Ovary (tissue), 9 donors: ENCODE data around the gene NHS. TPM values are rescaled to one million over a fixed set of nuclear protein-coding genes. Genes with fewer than 3 reads are reported as not detected.
A peak's percentile ranks its signal among the peaks of the same experiment; 100 is the strongest.

Experiments used
- DNase-seq, 5 donors: peaks; one replicate each; pipeline ENCODE4 v3.0.0-alpha.2; 2019 to 2020
- H3K27ac ChIP-seq, 2 donors: fragments of 200-600 bp; one replicate each; pipeline versions ENCODE4 v1.5.1 to v1.8.0; 2019 to 2022
- H3K27me3 ChIP-seq: fragments of 200-600 bp; one replicate; pipeline ENCODE4 v1.8.0; 2022
- H3K36me3 ChIP-seq: fragments of 200-600 bp; sonication (generic); one replicate; pipeline ENCODE4 v1.5.1; 2019
- H3K4me1 ChIP-seq: one replicate; pipeline ENCODE4 v1.8.1; 2013; ENCODE audit warnings: mild to moderate bottlenecking, moderate library complexity; ENCODE audit not compliant: insufficient read depth
- H3K4me3 ChIP-seq: fragments of 200-600 bp; sonication (generic); one replicate; pipeline ENCODE4 v1.5.1; 2017
- H3K9me3 ChIP-seq, 2 donors: fragments of 200-600 bp in 1 of 2; sonication (generic) in 1 of 2; one replicate each; pipeline versions ENCODE4 v1.5.1 to v1.8.1; 2013 to 2019; ENCODE audit warnings: mild to moderate bottlenecking in 1 of 2, moderate library complexity in 1 of 2
- CTCF ChIP-seq, 3 donors: fragments of 450-650 bp in 2 of 3; fragments of 200-600 bp in 1 of 3; IDR thresholded peaks; one replicate each; pipeline versions ENCODE4 v1.5.1 to v1.8.0; 2016 to 2022; ENCODE audit warnings: antibody characterized with exemption in 3 of 3, mild to moderate bottlenecking in 1 of 3
- EP300 ChIP-seq: sonication (generic); formaldehyde crosslinking; IDR thresholded peaks from one replicate; pipeline ENCODE4 v1.6.1; 2017; ENCODE audit warnings: antibody characterized with exemption
- POLR2A ChIP-seq: fragments of 450-650 bp; IDR thresholded peaks from one replicate; pipeline ENCODE4 v1.6.1; 2017; ENCODE audit warnings: antibody characterized with exemption, mild to moderate bottlenecking, moderate library complexity
- WGBS, 3 donors: extraction: QIAGEN DNeasy Blood & Tissue Kit in 1 of 3; methylation state at CpG; one replicate each; pipeline versions ENCODE4 v1.1.5 to v1.1.7; 2013 to 2017; 5-methylcytosine and 5-hydroxymethylcytosine counted together
- intact Hi-C, 4 donors: fragments of 100-400 bp; cut with DNase I; formaldehyde crosslinking; loops; one replicate each; pipeline versions ENCODE4 v1.11.0 to v1.15.1; 2022 to 2023
- polyA plus RNA-seq, 2 donors: library from polyadenylated mRNA; stranded (reverse); fragments of 200-250 nt in 1 of 2; fragments of 350-450 nt in 1 of 2; fragmentation: Illumina TruSeq in 1 of 2; extraction: RNeasy Lipid Tissue Mini Kit (QIAGEN cat#74804) in 1 of 2; gene quantifications; one replicate each; pipeline ENCODE4 v1.2.3, GENCODE V29; 2013 to 2014
- total RNA-seq, 7 donors: library from RNA; depleted of rRNA in 2 of 7; stranded (reverse); fragments of >200 nt in 2 of 7; fragmentation: NEBNext Ultra II Directional in 3 of 7; extraction: Animal tissue kit (Norgen Biotek cat#: 25700) in 3 of 7; gene quantifications; one replicate each; pipeline versions ENCODE4 v1.1.0 to v1.2.4, GENCODE V29; 2016 to 2023
- donor health status: DM: no; HTN: no; CAD: no; lungs with moderate emphysema.
- donor health status: DM: no; HTN: no; CAD: no.
- donor health status: Bipolar disorder and iron deficiency.
- donor health status: DM: yes; HTN: yes; CAD: no.
- donor health status: DM: no; HTN: no; CAD: no.
- donor health status: DM: yes; HTN: yes; CAD: no.

NHS gene
- total and polyA plus RNA-seq, 9 donors: 2.3 to 9.5 (median 6.7) TPM

GRCh38 chrX:17655211-17656034 is 280.4 kb downstream of the NHS start:
- H3K27ac ChIP-seq: no peak overlapping the region
- H3K4me3 ChIP-seq: peak overlapping the region; percentile 20
- TF ChIP-seq POLR2A (no peak), EP300 (no peak), CTCF (IDR thresholded peaks at IDR 0.05) (no peak)
- H3K36me3 ChIP-seq: no peaks in the 10 kb centered on the region
- DNase-seq: no peak
- 29 to 45% (median 35%) methylated on average over 48 of the region's 48 CpGs for WGBS, 3 donors
- H3K9me3 ChIP-seq: no peaks in the 10 kb centered on the region
- H3K4me1 ChIP-seq: peaks cover 4% of the 10 kb centered on the region
- intact Hi-C loops: no loop called here
- no peaks in the 10 kb centered on the region for H3K27me3 ChIP-seq

GRCh38 chrX:17656035-17656418 is 281.0 kb downstream of the NHS start:
- Histone ChIP-seq H3K36me3 (no peaks in the 10 kb centered on the region), H3K27ac (no peak overlapping the region), H3K4me3 (peak overlapping the region; percentile 20), H3K27me3 (no peaks in the 10 kb centered on the region), H3K4me1 (peaks cover 4% of the 10 kb centered on the region), H3K9me3 (no peaks in the 10 kb centered on the region)
- TF ChIP-seq CTCF (IDR thresholded peaks at IDR 0.05): no peak
- TF ChIP-seq POLR2A: no peak
- no peak for TF ChIP-seq EP300
- DNase-seq: peak in 3 of 5 donors; percentile 12 to 45 (median 18)
- intact Hi-C loops: no loop called here
- 28 to 36% (median 33%) methylated on average over 34 to 36 of the region's 36 CpGs for WGBS, 3 donors

GRCh38 chrX:17656556-17656955 is 281.6 kb downstream of the NHS start:
- DNase-seq: no peak
- Histone ChIP-seq H3K4me3 (no peak overlapping the region), H3K27ac (no peak overlapping the region), H3K27me3 (no peaks in the 10 kb centered on the region), H3K9me3 (no peaks in the 10 kb centered on the region), H3K36me3 (no peaks in the 10 kb centered on the region), H3K4me1 (peaks cover 4% of the 10 kb centered on the region)
- WGBS, 3 donors: 46 to 56% (median 54%) methylated on average over 16 of the region's 16 CpGs
- intact Hi-C loops: no loop called here
- TF ChIP-seq POLR2A (no peak), CTCF (IDR thresholded peaks at IDR 0.05) (no peak), EP300 (no peak)

GRCh38 chrX:17662391-17662790 is 287.4 kb downstream of the NHS start:
- intact Hi-C loops: no loop called here
- WGBS, 3 donors: 79 to 82% (median 82%) methylated on average over 3 of the region's 3 CpGs

More at GRCh38 chrX:17662391-17662790, 287.4 kb downstream of the NHS start:
- Histone ChIP-seq H3K27ac (no peak overlapping the region), H3K27me3 (no peaks in the 10 kb centered on the region), H3K4me3 (no peak overlapping the region), H3K36me3 (no peaks in the 10 kb centered on the region), H3K4me1 (no peaks in the 10 kb centered on the region), H3K9me3 (no peaks in the 10 kb centered on the region)
- TF ChIP-seq CTCF (IDR thresholded peaks at IDR 0.05) (no peak), EP300 (no peak), POLR2A (no peak)
- no peak for DNase-seq
